A673 (cell line): ENCODE results near the gene VCAN.

Experiments used
- CTCF ChIP-seq: fragments of 300-800, 200-600 bp; sonication (generic); conservative IDR thresholded peaks from 2 replicates; pipeline ENCODE4 v1.5.1; 2017; ENCODE audit warnings: low read depth, mild to moderate bottlenecking, antibody characterized with exemption, low read length, moderate library complexity, mixed read lengths
- EZH2 ChIP-seq: fragments of 200-600 bp; sonication (generic); IDR thresholded peaks from 2 replicates; pipeline ENCODE4 v1.6.1; 2017; ENCODE audit warnings: borderline replicate concordance, low read depth, mild to moderate bottlenecking, mixed read lengths, antibody characterized with exemption, low read length; ENCODE audit not compliant: poor library complexity, severe bottlenecking

DNA sequence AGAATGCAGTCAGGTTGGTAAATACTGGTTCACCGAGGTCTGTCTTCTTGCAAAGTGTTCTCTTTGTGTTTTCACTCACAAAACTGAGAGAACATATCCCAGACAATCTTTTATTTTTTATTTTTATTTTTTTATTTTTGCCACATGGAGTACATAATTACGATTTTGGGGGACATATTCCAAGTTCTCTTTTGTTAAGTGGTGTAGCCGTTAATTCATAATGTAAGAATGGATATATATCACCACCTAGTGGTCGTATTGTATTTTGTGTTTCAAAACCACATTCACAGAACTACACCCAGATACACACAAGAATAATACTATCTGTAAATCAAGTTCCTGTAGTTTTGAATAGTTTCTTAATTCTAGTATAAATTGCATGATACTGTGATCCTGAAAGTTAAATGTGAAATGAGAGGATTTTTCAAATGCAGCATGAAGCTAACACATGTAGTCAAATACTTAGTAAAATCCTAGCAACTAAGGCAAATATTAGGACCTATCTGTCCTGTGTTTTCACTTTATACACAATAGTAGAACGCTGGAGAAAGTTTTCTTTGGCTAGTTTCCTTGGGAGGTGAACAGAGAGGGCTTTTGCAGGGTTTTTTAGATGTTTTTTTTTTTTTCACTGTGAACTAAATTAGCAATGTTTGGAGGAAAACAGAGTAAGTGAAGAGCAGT, 92.7 kb downstream of the VCAN start:
- TF ChIP-seq CTCF, result peak; percentile 68
- TF ChIP-seq EZH2, result no peak
